Trophoblast cell (in vitro differentiated cells and primary cell): ENCODE results near the gene SLC19A1.
A peak's percentile ranks its signal among the peaks of the same experiment; 100 is the strongest.
"Not testable (repeated sequence)": the region's sequence is repeated elsewhere in the genome, so short reads cannot be mapped to it uniquely, and the experiment has no call there.

Experiments used
- DNase-seq, 2 donors: peaks; one replicate each; pipeline ENCODE4 v3.0.0-alpha.2; 2016
- H2AFZ ChIP-seq: 2 replicates; pipeline ENCODE4 v1.6.1; 2013; ENCODE audit warnings: low read length, moderate library complexity, mild to moderate bottlenecking; ENCODE audit not compliant: insufficient read depth, poor library complexity
- H2AK5ac ChIP-seq: 2 replicates; pipeline ENCODE4 v1.6.1; 2013; ENCODE audit warnings: mild to moderate bottlenecking, low read length
- H2BK120ac ChIP-seq: 2 replicates; pipeline ENCODE4 v1.6.1; 2013; ENCODE audit warnings: low read length, mild to moderate bottlenecking, moderate library complexity; ENCODE audit not compliant: insufficient read depth, poor library complexity
- H2BK12ac ChIP-seq: 2 replicates; pipeline ENCODE4 v1.6.1; 2013; ENCODE audit warnings: mild to moderate bottlenecking, low read length, moderate library complexity
- H2BK5ac ChIP-seq: 2 replicates; pipeline ENCODE4 v1.6.1; 2013; ENCODE audit warnings: low read length, low read depth, moderate library complexity, mild to moderate bottlenecking; ENCODE audit not compliant: poor library complexity
- H3K14ac ChIP-seq: 2 replicates; pipeline ENCODE4 v1.6.1; 2013; ENCODE audit warnings: mild to moderate bottlenecking, low read length
- H3K18ac ChIP-seq: 2 replicates; pipeline ENCODE4 v1.6.1; 2013; ENCODE audit warnings: mild to moderate bottlenecking, low read length
- H3K23ac ChIP-seq: 2 replicates; pipeline ENCODE4 v1.6.1; 2013; ENCODE audit warnings: low read length
- H3K27ac ChIP-seq: 2 replicates; pipeline ENCODE4 v1.5.1; 2013; ENCODE audit warnings: low read depth, mild to moderate bottlenecking, inconsistent platforms, low read length, moderate library complexity
- H3K27me3 ChIP-seq: 2 replicates; pipeline ENCODE4 v1.6.1; 2013; ENCODE audit warnings: inconsistent platforms, mild to moderate bottlenecking, low read length, moderate library complexity; ENCODE audit not compliant: insufficient read depth
- H3K36me3 ChIP-seq, 2 experiments: 1 replicate in 1 of 2; 2 replicates in 1 of 2; pipeline ENCODE4 v1.6.1; 2013; ENCODE audit warnings: low read length in 2 of 2, mild to moderate bottlenecking in 2 of 2, moderate library complexity in 1 of 2; ENCODE audit not compliant: insufficient read depth in 2 of 2, control insufficient read depth in 1 of 2
- H3K4ac ChIP-seq: 2 replicates; pipeline ENCODE4 v1.6.1; 2013; ENCODE audit warnings: low read depth, mild to moderate bottlenecking, low read length, moderate library complexity
- H3K4me1 ChIP-seq, 2 experiments: 1 replicate in 1 of 2; 2 replicates in 1 of 2; pipeline ENCODE4 v1.6.1; 2013; ENCODE audit warnings: low read length in 2 of 2, mild to moderate bottlenecking in 2 of 2, moderate library complexity in 1 of 2; ENCODE audit not compliant: insufficient read depth in 2 of 2, control insufficient read depth in 1 of 2
- H3K4me2 ChIP-seq: 2 replicates; pipeline ENCODE4 v1.6.1; 2013; ENCODE audit warnings: inconsistent platforms, mild to moderate bottlenecking, low read length, moderate library complexity
- H3K4me3 ChIP-seq: 2 replicates; pipeline ENCODE4 v1.5.1; 2013; ENCODE audit warnings: mild to moderate bottlenecking, low read depth, low read length, inconsistent platforms
- H3K79me1 ChIP-seq: one replicate; pipeline ENCODE4 v1.6.1; 2013; ENCODE audit warnings: low read length
- H3K79me2 ChIP-seq: 2 replicates; pipeline ENCODE4 v1.6.1; 2013; ENCODE audit warnings: low read length, mild to moderate bottlenecking; ENCODE audit not compliant: control insufficient read depth, insufficient read depth, poor library complexity
- H3K9ac ChIP-seq: 2 replicates; pipeline ENCODE4 v1.6.1; 2013; ENCODE audit warnings: mild to moderate bottlenecking, low read length
- H3K9me3 ChIP-seq: 2 replicates; pipeline ENCODE4 v1.6.1; 2013; ENCODE audit warnings: low read depth, mild to moderate bottlenecking, control low read depth, inconsistent platforms, low read length; ENCODE audit not compliant: insufficient read depth
- H4K12ac ChIP-seq: 2 replicates; pipeline ENCODE4 v1.6.1; 2013; ENCODE audit warnings: low read depth, mild to moderate bottlenecking, low read length, moderate library complexity
- H4K8ac ChIP-seq: 2 replicates; pipeline ENCODE4 v1.6.1; 2013; ENCODE audit warnings: low read depth, mild to moderate bottlenecking, low read length, moderate library complexity
- H4K91ac ChIP-seq: one replicate; pipeline ENCODE4 v1.6.1; 2013; ENCODE audit warnings: low read depth, mild to moderate bottlenecking, low read length, moderate library complexity
- WGBS: extraction: QIAGEN DNeasy Blood & Tissue Kit; methylation state at CpG from one replicate; pipeline ENCODE4 v1.1.7; 2013; ENCODE audit warnings: missing lambda C conversion rate; ENCODE audit not compliant: insufficient read length, insufficient coverage; ENCODE audit errors: extremely low coverage; 5-methylcytosine and 5-hydroxymethylcytosine counted together

The SLC19A1 gene

GRCh38 chr21:45533361-45533845 is 8.8 kb downstream of the SLC19A1 start:
- Histone ChIP-seq H3K27ac (no peak overlapping the region), H3K14ac (no peak overlapping the region), H2BK5ac (no peak overlapping the region), H3K4me3 (no peak overlapping the region), H3K9me3 (peaks cover 9% of the 10 kb centered on the region), H3K4ac (no peak overlapping the region), H3K18ac (no peak overlapping the region), H4K8ac (peak overlapping the region; percentile 12), H3K4me2 (no peak overlapping the region), H2AFZ (no peak overlapping the region), H2BK12ac (no peak overlapping the region), H4K91ac (peak overlapping the region; percentile 38), H3K23ac (no peak overlapping the region), H3K27me3 (no peaks in the 10 kb centered on the region), H3K9ac (no peak overlapping the region), H3K79me1 (peaks cover 8% of the 10 kb centered on the region), H3K36me3 (peaks cover 31 to 45% of the 10 kb centered on the region in 2 experiments), H2AK5ac (no peak overlapping the region), H4K12ac (no peak overlapping the region), H3K4me1 (peaks cover 8 to 14% of the 10 kb centered on the region in 2 experiments), H2BK120ac (no peak overlapping the region), H3K79me2 (no peaks in the 10 kb centered on the region)
- DNase-seq = no peak
- WGBS = no CpG with 5 or more reads among the region's 12 CpGs

DNA sequence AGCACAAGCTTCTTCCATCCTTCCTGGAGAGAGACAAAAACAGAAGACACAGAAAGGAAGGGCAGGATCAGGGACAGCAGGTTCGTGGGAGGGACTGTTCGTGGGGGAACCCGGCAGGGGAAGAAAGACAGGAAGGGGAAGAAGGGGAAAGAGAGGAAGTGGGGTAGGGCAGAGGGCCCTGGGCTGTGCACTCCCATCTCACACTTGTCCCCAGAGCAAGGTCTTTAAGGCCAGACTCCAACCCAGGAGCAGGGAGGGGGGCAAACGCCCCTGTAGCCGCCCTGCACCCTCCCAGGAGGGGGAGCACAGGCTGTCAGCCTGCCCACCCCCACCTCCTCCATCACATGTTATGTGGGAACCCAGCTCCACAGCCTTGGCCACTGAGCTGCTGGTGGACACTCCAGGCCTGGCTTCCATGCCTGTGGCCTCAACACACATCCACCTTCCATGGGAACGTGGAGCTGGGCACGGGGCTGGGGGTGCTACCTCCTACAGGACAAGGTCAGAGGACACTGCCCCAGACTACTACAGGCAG is 9.3 kb downstream of the SLC19A1 start:
- peaks cover 8% of the 10 kb centered on the region for H3K79me1 ChIP-seq
- no CpG with 5 or more reads among the region's 7 CpGs for WGBS
- H3K18ac ChIP-seq = no peak overlapping the region
- no peak overlapping the region for H2BK5ac ChIP-seq
- H3K4me3 ChIP-seq = no peak overlapping the region
- H3K4me2 ChIP-seq = no peak overlapping the region
- H3K79me2 ChIP-seq = no peaks in the 10 kb centered on the region
- no peak overlapping the region for H3K14ac ChIP-seq
- H3K9ac ChIP-seq = no peak overlapping the region
- H2AK5ac ChIP-seq = no peak overlapping the region
- no peak overlapping the region for H3K4ac ChIP-seq
- no peak for DNase-seq
- H2BK12ac ChIP-seq = peak overlapping the region; percentile 20
- H3K4me1 ChIP-seq = peaks cover 8 to 14% of the 10 kb centered on the region in 2 experiments
- H3K27ac ChIP-seq = no peak overlapping the region
- peak overlapping the region; percentile 14 for H4K12ac ChIP-seq
- H3K27me3 ChIP-seq = no peaks in the 10 kb centered on the region
- no peak overlapping the region for H4K8ac ChIP-seq
- H2AFZ ChIP-seq = no peak overlapping the region
- H4K91ac ChIP-seq = peak overlapping the region; percentile 38
- peaks cover 30 to 42% of the 10 kb centered on the region in 2 experiments for H3K36me3 ChIP-seq
- H3K9me3 ChIP-seq = peaks cover 9% of the 10 kb centered on the region
- no peak overlapping the region for H2BK120ac ChIP-seq
- H3K23ac ChIP-seq = no peak overlapping the region

DNA sequence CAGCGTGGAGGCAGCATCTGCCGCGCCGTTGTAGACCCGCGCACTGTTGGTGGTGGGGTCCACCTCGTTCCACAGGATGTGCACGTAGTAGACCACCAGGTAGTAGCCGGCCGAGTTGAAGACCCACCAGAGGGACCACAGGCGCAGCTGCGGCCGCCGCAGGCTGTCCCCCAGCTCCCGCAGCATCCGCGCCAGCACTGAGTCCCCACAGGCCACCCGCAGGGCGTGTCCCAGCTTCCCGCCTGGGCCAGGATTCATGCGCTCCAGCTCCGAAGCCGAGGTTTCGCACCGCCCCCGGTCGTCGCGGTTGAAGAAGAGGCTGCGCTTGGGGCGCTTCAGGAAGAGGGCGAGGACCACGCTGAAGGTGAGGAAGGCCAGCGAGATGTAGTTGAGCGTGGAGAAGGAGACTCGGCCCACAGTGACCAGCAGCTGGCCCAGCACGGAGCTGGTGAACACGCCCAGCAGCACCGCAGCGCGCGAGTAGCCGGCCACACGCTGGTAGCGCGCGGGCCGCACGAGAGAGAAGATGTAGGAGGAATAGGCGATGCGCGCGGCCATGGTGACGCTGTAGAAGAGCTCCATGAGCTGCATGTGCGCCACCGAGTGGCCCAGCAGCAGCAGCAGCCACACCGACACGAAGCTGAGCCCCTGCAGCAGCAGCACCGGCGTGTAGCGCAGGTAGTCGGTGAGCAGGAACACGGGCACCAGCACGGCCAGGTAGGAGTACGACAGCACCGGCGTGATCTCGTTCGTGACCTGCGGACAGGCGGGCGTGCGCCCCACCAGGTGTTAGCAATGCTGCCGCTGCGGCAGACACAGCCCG is 10.6 kb downstream of the SLC19A1 start:
- H2BK120ac ChIP-seq = no peak overlapping the region
- no peak overlapping the region for H3K4ac ChIP-seq
- H3K18ac ChIP-seq = no peak overlapping the region
- DNase-seq = no peak
- H3K4me1 ChIP-seq = peaks cover 8 to 14% of the 10 kb centered on the region in 2 experiments
- no peak overlapping the region for H4K12ac ChIP-seq
- no peaks in the 10 kb centered on the region for H3K27me3 ChIP-seq
- H2BK12ac ChIP-seq = no peak overlapping the region
- no peak overlapping the region for H2AFZ ChIP-seq
- H3K4me2 ChIP-seq = no peak overlapping the region
- no peak overlapping the region for H3K9ac ChIP-seq
- H3K14ac ChIP-seq = no peak overlapping the region
- no peak overlapping the region for H4K8ac ChIP-seq
- peaks cover 9% of the 10 kb centered on the region for H3K9me3 ChIP-seq
- WGBS = no CpG with 5 or more reads among the region's 76 CpGs
- H2BK5ac ChIP-seq = no peak overlapping the region
- H4K91ac ChIP-seq = no peak overlapping the region
- no peak overlapping the region for H2AK5ac ChIP-seq
- no peak overlapping the region for H3K4me3 ChIP-seq
- H3K27ac ChIP-seq = no peak overlapping the region
- peaks cover 8% of the 10 kb centered on the region for H3K79me1 ChIP-seq
- H3K36me3 ChIP-seq = peaks cover 30 to 41% of the 10 kb centered on the region in 2 experiments
- H3K79me2 ChIP-seq = no peaks in the 10 kb centered on the region
- no peak overlapping the region for H3K23ac ChIP-seq

GRCh38 chr21:45531114-45531392 is 11.2 kb downstream of the SLC19A1 start:
- H2BK12ac ChIP-seq, H3K14ac ChIP-seq, H2AFZ ChIP-seq, H3K4me2 ChIP-seq, H3K27me3 ChIP-seq, H4K91ac ChIP-seq, H3K9me3 ChIP-seq, H3K18ac ChIP-seq, H4K8ac ChIP-seq, H2BK120ac ChIP-seq, H3K79me2 ChIP-seq, H3K4ac ChIP-seq, H2BK5ac ChIP-seq, H2AK5ac ChIP-seq, H3K23ac ChIP-seq, H3K79me1 ChIP-seq, H3K9ac ChIP-seq, H3K4me3 ChIP-seq, H3K27ac ChIP-seq, DNase-seq, H4K12ac ChIP-seq: not testable (repeated sequence)
- no CpG with 5 or more reads among the region's 17 CpGs for WGBS
- Histone ChIP-seq H3K4me1 (peaks cover 8 to 14% of the 10 kb centered on the region in 2 experiments), H3K36me3 (peaks cover 30 to 36% of the 10 kb centered on the region in 2 experiments)
